GM12873 (cell line): ENCODE measurements around the gene ANKS1B.

Source experiments
- TF ChIP-seq, protein P1 (sequence below): IDR thresholded peaks from 2 replicates; pipeline ENCODE4 v1.5.1; 2012; ENCODE audit warnings: low read depth, mild to moderate bottlenecking, moderate library complexity, low read length, control low read depth; ENCODE audit not compliant: insufficient read depth; ENCODE audit errors: missing control alignments

Gene ANKS1B

DNA sequence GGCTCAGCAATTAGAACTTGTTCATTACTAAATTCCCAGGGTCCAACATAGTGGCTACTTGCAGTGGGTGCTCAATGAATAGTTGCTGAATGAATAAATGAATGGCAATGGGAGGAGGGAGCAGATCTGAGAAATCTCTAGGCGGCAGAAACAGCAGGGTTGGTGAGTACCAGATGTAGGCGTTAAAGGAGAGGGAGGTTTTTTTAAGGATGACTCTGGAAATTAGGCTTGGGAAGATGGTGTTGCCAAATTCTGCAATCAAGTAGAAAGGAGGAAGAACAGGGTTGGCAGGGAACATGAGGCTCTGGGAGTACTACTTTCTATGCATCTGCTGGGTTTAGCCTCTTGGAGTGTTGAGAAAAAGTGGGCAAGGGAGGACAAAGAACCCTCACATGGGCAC is 1132.6 kb downstream of the ANKS1B start:
- TF ChIP-seq, protein P1, sequence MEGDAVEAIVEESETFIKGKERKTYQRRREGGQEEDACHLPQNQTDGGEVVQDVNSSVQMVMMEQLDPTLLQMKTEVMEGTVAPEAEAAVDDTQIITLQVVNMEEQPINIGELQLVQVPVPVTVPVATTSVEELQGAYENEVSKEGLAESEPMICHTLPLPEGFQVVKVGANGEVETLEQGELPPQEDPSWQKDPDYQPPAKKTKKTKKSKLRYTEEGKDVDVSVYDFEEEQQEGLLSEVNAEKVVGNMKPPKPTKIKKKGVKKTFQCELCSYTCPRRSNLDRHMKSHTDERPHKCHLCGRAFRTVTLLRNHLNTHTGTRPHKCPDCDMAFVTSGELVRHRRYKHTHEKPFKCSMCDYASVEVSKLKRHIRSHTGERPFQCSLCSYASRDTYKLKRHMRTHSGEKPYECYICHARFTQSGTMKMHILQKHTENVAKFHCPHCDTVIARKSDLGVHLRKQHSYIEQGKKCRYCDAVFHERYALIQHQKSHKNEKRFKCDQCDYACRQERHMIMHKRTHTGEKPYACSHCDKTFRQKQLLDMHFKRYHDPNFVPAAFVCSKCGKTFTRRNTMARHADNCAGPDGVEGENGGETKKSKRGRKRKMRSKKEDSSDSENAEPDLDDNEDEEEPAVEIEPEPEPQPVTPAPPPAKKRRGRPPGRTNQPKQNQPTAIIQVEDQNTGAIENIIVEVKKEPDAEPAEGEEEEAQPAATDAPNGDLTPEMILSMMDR, result no peak

DNA sequence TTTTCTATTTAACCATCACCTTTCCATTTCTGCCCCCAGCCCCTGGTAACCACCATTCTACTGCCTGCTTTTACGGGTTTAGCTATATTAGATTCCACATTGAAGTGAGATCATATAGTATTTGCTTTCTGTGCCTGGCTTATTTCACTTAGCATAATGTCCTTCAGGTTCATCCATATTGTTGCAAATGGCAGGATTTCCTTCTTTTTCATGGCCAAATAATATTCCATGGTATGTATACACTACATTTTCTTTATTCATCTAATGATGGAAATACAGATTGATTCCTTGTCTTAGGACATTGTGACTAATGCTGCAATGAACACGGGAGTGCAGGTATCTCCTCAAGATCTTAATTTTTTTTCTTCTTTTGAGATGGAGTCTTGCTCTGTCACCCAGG is 1137.5 kb downstream of the ANKS1B start:
- TF ChIP-seq, protein P1, result no peak

DNA sequence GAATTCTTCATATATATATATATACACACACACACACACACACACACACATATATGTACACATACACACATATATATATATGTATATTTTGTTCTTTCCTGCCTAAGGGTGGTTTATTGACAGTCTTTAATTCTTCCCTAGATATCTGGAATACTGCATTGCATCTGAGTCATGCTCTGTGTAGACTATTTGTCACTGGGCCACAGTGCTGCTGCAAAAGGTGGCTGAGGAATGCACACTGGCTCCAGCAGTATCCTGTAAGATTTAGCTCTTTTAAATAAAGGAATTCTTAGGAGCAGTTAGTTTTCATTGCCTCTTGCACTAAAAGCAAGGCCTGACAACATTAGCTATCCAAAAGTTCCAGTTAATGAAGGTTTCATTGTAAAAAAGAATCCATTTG is 1138.8 kb downstream of the ANKS1B start:
- TF ChIP-seq, protein P1, result no peak

DNA sequence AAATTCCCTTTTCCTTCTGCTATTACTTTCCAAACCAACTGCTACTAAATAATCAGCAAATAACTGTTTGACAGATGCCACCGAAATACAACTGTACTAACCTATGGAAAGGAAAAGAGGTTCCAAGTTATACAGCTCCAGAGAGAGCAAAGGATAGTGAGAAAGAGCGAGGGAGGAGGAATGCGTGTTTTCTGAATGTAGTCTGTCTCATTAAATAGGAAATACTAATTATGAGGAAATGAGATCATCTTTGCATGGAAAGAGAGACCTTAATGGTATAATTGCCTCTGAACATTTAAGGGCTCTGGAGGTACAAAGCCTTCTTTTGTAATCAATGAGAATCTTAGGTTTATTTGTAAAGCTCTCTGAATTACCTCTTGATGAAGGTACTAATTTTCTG is 1144.4 kb downstream of the ANKS1B start:
- TF ChIP-seq, protein P1, result no peak

DNA sequence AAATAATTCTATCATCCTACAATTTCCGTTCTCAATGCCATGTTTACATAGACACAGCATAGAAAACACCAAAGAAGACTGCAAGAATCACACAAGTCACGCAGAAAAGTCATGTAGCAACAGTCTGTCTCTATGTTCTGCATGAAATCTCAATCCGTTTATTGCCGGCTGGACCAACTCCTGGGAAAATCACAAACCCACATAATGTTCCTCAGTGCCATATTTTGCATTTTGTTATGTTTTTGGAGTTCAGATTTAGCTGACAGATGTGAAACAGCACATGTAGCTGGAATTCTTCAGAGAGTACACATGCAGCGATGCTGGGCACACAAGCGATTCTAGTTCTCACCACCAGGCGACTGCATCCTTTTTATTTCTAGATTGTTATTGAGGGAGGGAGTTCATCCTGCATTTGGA is 1146.5 kb downstream of the ANKS1B start:
- TF ChIP-seq, protein P1, result peak; percentile 48

DNA sequence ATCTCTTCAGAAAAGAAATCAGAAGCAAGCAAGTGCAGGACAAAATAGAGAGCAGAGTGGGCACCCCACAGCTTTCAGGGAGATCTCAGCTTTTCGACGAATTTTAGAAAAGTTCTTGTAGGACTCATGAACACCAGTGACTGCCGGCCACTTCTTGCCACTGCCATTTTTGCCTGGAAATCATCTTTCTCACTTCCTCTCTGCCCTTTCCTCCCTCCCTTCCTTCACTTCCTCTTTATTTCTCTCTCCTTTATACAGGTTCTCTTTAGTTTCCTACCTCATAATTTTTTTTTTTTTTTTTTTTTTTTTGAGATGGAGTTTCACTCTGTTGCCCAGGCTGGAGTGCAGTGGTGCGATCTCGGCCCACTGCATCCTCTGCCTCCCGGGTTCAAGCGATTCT is 1154.1 kb downstream of the ANKS1B start:
- TF ChIP-seq, protein P1, result no peak

DNA sequence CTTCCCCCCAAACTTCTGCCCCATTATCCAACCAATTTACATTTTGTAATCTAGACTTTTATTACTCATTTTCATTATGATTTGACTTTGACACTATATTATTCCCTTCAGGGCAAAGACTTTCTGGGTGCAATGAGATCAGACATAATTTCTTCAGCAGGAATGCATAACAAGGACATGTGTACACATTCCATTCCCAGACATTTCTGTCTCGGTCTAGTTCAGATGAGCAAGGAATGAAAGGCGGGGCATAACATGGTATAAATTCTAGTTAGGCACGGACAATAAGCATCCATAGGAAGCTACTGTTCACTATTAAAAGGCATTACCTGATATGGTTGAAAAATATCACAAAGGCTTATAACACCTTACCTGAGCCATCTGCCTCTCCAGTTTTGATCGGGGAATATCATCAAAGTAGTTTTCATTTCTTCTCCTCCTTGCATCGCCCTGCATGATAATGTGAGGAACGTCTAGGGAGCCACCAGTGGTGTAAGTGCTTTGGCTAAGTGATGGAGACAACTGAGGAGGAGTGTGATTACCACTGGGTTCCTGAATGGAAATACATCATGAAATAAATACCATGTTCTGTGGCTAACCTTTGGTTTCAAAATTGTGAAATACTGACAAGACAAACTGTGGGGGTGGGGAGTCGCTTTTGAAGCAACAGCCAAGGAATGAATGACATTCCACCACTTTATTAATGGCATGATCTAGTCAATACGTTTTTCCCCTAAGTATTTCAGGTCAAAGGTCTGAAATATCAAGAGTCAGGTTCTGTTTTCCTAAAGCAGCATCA is 1155.7 kb downstream of the ANKS1B start:
- TF ChIP-seq, protein P1, result no peak
